Stimulated activated CD4-positive, alpha-beta T cell treated with anti-CD3 and anti-CD28 coated beads, Interleukin-1b, Interleukin-23, amount 100 ng/mL, for 48 hours (primary cell): ENCODE results near the gene ADAMTS2.

ENCODE experiments used
- DNase-seq: peaks from one replicate; pipeline ENCODE4 v3.0.0-alpha.2; 2020

Gene ADAMTS2

GRCh38 chr5:179263391-179264052 is 81.7 kb downstream of the ADAMTS2 start:
- no peak for DNase-seq

- DNase-seq, result no peak
These were observed 82.9 kb downstream of the ADAMTS2 start for GRCh38 chr5:179262126-179262920.

- DNase-seq, result no peak
These were observed 83.7 kb downstream of the ADAMTS2 start for GRCh38 chr5:179261301-179262125.

GRCh38 chr5:179260324-179261070 is 84.8 kb downstream of the ADAMTS2 start:
- no peak for DNase-seq

- DNase-seq, result no peak
These were observed 85.4 kb downstream of the ADAMTS2 start for GRCh38 chr5:179259731-179260323.

GRCh38 chr5:179258922-179259730 is 86.1 kb downstream of the ADAMTS2 start:
- no peak for DNase-seq

GRCh38 chr5:179258001-179258921 is 87.0 kb downstream of the ADAMTS2 start:
- no peak for DNase-seq

- no peak for DNase-seq
These were observed 88.0 kb downstream of the ADAMTS2 start for GRCh38 chr5:179257176-179257682.

- no peak for DNase-seq
These were observed 88.7 kb downstream of the ADAMTS2 start for GRCh38 chr5:179256328-179257175.

GRCh38 chr5:179255527-179256327 is 89.5 kb downstream of the ADAMTS2 start:
- no peak for DNase-seq

- DNase-seq, result no peak
These were observed 90.5 kb downstream of the ADAMTS2 start for GRCh38 chr5:179254638-179255271.

- no peak for DNase-seq
These were observed 91.5 kb downstream of the ADAMTS2 start for GRCh38 chr5:179253730-179254129.

- no peak for DNase-seq
These were observed 93.8 kb downstream of the ADAMTS2 start for GRCh38 chr5:179251276-179251969.

- no peak for DNase-seq
These were observed 94.6 kb downstream of the ADAMTS2 start for GRCh38 chr5:179250561-179251225.

GRCh38 chr5:179246227-179246626 is 99.0 kb downstream of the ADAMTS2 start:
- no peak for DNase-seq

GRCh38 chr5:179245031-179245430 is 100.2 kb downstream of the ADAMTS2 start:
- no peak for DNase-seq
